Stimulated activated CD4-positive, alpha-beta T cell treated with anti-CD3 and anti-CD28 coated beads, TNF-alpha, amount 100 ng/mL, for 1 hour (primary cell): ENCODE data around the gene ZFP30.

Source experiments
- DNase-seq, 3 donors: peaks; one replicate each; pipeline ENCODE4 v3.0.0-alpha.2; 2020; ENCODE audit warnings: low read depth in 3 of 3, low spot score in 1 of 3

The ZFP30 gene

DNA sequence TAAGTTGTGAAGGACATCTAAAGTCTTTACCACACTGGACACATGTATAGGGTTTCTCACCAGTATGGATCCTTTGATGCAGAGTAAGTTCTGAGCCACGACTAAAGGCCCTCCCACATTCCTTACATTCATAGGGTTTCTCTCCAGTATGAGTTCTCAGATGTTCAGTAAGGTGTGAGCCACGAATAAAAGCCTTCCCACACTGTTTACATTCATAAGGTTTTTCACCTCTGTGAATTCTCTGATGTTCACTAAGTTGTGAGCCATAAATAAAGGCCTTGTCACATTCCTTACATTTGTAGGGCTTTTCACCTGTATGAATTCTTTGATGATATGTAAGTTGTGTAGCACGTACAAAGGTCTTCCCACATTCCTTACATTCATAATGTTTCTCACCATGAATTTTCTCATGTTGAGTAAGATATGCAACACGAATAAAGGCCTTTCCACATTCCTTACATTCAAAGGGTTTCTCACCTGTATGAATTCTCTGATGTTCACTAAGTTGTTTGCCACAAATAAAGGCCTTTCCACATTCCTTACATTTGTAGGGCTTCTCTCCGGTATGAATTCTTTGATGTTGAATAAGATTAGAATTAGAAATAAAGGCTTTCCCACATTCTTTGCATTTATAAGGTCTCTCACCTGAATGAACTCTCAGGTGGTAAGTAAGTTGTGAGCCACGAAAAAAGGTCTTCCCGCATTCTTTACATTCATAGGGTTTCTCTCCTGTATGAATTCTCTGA lies 90.5 kb downstream of the ZFP30 start:
- DNase-seq = no peak
